BE2C (cell line): ENCODE results near the gene ORMDL3.
"Not testable (repeated sequence)": the region's sequence is repeated elsewhere in the genome, so short reads cannot be mapped to it uniquely, and the experiment has no call there.

Experiments
- DNase-seq: peaks from one replicate; pipeline ENCODE4 v3.0.0-alpha.2; 2020
- H3K27me3 ChIP-seq: fragments of 250-450 bp; sonication (Bioruptor Pico); 2 replicates; pipeline ENCODE4 v1.5.1; 2020; ENCODE audit warnings: mild to moderate bottlenecking
- H3K36me3 ChIP-seq: fragments of 250-450 bp; sonication (Bioruptor Pico); 2 replicates; pipeline ENCODE4 v1.5.1; 2020; ENCODE audit warnings: mild to moderate bottlenecking
- H3K4me1 ChIP-seq: fragments of 250-450 bp; sonication (Bioruptor Pico); 2 replicates; pipeline ENCODE4 v1.5.1; 2020
- H3K4me3 ChIP-seq: 2 replicates; pipeline ENCODE4 v1.5.1; 2011; ENCODE audit warnings: low read depth, low read length
- H3K9me3 ChIP-seq: fragments of 250-450 bp; sonication (Bioruptor Pico); 2 replicates; pipeline ENCODE4 v1.5.1; 2020
- TF ChIP-seq, protein P1 (sequence below): IDR thresholded peaks from 2 replicates; pipeline ENCODE4 v1.5.1; 2012; ENCODE audit warnings: mild to moderate bottlenecking, low read depth, low read length

Gene ORMDL3

DNA sequence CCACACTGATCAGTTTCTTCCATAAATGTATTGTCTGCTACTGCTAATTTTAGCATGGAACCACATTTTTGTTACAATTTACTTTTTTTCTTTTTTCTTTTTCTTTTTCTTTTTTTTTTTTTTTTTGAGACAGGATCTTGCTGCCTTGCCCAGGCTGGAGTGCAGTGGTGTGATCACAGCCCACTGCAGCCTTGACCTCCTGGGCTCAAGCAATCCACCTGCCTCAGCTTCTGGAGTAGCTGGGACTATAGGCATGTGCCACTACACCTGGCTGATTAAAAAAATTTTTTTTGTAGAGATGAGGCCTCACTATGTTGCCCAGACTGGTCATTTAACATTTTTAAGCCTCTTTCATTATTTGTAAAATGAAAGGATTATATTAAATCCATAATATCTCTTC is 40.3 kb downstream of the ORMDL3 start:
- H3K4me3 ChIP-seq, result no peak overlapping the region
- H3K27me3 ChIP-seq, result peaks cover 79% of the 10 kb centered on the region
- H3K4me1 ChIP-seq, result no peaks in the 10 kb centered on the region
- H3K36me3 ChIP-seq, result no peaks in the 10 kb centered on the region
- no peaks in the 10 kb centered on the region; the same call in 1 of the 2 replicates for H3K9me3 ChIP-seq
- TF ChIP-seq, protein P1, sequence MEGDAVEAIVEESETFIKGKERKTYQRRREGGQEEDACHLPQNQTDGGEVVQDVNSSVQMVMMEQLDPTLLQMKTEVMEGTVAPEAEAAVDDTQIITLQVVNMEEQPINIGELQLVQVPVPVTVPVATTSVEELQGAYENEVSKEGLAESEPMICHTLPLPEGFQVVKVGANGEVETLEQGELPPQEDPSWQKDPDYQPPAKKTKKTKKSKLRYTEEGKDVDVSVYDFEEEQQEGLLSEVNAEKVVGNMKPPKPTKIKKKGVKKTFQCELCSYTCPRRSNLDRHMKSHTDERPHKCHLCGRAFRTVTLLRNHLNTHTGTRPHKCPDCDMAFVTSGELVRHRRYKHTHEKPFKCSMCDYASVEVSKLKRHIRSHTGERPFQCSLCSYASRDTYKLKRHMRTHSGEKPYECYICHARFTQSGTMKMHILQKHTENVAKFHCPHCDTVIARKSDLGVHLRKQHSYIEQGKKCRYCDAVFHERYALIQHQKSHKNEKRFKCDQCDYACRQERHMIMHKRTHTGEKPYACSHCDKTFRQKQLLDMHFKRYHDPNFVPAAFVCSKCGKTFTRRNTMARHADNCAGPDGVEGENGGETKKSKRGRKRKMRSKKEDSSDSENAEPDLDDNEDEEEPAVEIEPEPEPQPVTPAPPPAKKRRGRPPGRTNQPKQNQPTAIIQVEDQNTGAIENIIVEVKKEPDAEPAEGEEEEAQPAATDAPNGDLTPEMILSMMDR, result no peak
- no peak for DNase-seq

DNA sequence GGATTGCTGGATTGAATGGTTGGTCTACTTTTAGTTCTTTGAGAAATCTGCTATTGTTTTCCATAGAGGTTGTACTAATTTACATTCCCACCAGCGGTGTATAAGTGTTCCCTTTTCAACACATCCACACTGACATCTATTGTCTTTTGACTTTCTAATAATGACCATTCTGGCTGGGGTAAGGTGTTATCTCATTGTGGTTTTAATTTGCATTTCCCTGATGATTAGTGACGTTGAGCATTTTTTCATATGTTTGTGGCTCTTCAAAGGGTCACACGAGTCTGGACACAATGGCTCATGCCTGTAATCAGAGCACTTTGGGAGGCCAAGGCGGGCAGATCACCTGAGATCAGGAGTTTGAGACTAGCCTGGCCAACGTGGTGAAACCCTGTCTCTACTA is 41.3 kb downstream of the ORMDL3 start:
- H3K4me1 ChIP-seq, H3K4me3 ChIP-seq, H3K36me3 ChIP-seq, DNase-seq, H3K9me3 ChIP-seq: not testable (repeated sequence)
- peaks cover 76% of the 10 kb centered on the region for H3K27me3 ChIP-seq

DNA sequence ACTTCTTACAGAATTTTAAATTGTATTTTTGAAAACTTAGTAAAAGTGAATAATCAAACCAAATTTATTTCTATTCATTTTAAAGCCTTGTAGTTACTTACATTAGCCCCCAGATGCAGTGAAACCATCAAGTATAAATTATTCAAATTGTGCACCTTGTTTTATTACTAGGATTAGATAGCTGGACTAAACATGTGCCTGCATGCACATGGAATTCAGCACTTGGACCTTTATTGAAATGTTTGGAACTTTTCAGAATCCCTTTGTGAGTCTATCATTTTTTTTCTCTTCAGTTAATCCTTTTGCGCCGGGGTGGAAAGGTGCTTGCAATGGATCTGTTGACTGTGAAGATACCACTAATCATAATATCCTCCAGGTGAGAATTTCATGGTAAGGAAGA is 54.6 kb downstream of the ORMDL3 start:
- Histone ChIP-seq H3K36me3 (no peaks in the 10 kb centered on the region), H3K4me1 (no peaks in the 10 kb centered on the region)
- DNase-seq, result no peak

DNA sequence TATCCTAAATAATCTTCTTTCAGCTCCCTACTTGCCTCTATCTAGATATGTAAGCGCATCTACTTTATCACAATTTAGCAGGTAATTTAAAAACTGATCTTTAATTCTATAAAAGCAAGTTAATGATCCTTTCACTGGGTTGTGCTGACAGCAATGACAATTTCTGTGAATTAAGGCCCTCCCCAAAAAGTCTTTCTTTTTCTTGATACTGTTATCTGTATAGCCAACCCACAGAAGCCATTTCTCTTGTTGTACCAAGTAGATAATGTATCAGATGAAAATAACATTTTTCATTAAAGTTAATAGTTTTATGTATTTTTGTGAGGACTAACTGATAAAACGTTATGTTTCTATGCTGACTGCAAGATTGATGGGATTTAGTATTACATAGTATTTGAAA is 55.6 kb downstream of the ORMDL3 start:
- 0 out of 2 replicates have a peak, but pooled peaks cover 3% of the 10 kb centered on the region for H3K9me3 ChIP-seq
- DNase-seq, result no peak
- TF ChIP-seq, protein P1, result no peak
- no peak overlapping the region for H3K4me3 ChIP-seq
- no peaks in the 10 kb centered on the region for H3K36me3 ChIP-seq
- H3K27me3 ChIP-seq, result peaks cover 72% of the 10 kb centered on the region
- no peaks in the 10 kb centered on the region for H3K4me1 ChIP-seq

More for the DNA sequence above, 54.6 kb downstream of the ORMDL3 start:
- TF ChIP-seq, protein P1, result peak; percentile 16; the same call in 1 of the 2 replicates
- H3K9me3 ChIP-seq, result no peaks in the 10 kb centered on the region
- H3K4me3 ChIP-seq, result no peak overlapping the region
- H3K27me3 ChIP-seq, result peaks cover 72% of the 10 kb centered on the region
